HepG2 (cell line): ENCODE measurements around the gene C19orf44. TPM values are rescaled to one million over a fixed set of nuclear protein-coding genes. Genes with fewer than 3 reads are reported as not detected.
A peak's percentile ranks its signal among the peaks of the same experiment; 100 is the strongest.

Source experiments
- BRCA1 ChIP-seq: sonication (generic); formaldehyde crosslinking; IDR thresholded peaks from 2 replicates; pipeline ENCODE4 v1.4.0; 2020; ENCODE audit warnings: missing genetic modification reagents
- BRD4 ChIP-seq: sonication (generic); formaldehyde crosslinking; IDR thresholded peaks from 2 replicates; pipeline ENCODE4 v1.4.0; 2020; ENCODE audit warnings: missing genetic modification reagents
- CREM ChIP-seq, 2 experiments: sonication (generic) in 1 of 2; formaldehyde crosslinking in 1 of 2; IDR thresholded peaks; 2 replicates each; pipeline versions ENCODE4 v1.4.0 to v1.6.1; 2016 to 2020; ENCODE audit warnings: antibody characterized with exemption in 1 of 2, mild to moderate bottlenecking in 1 of 2, missing genetic modification reagents in 1 of 2
- FOSL2 ChIP-seq: sonication (generic); formaldehyde crosslinking; IDR thresholded peaks from 2 replicates; pipeline ENCODE4 v1.4.0; 2020; ENCODE audit warnings: missing genetic modification reagents
- FOXK2 ChIP-seq: fragments of 450-650 bp; IDR thresholded peaks from 2 replicates; pipeline ENCODE4 v1.6.1; 2016
- HOXA5 ChIP-seq: sonication (generic); formaldehyde crosslinking; IDR thresholded peaks from 2 replicates; pipeline ENCODE4 v1.4.0; 2020; ENCODE audit warnings: missing genetic modification reagents
- IKZF4 ChIP-seq: sonication (generic); formaldehyde crosslinking; IDR thresholded peaks from 2 replicates; pipeline ENCODE4 v1.5.1; 2020; ENCODE audit warnings: borderline replicate concordance, mild to moderate bottlenecking, low read depth, missing genetic modification reagents; ENCODE audit errors: not compliant biosample characterization
- KLF11 ChIP-seq: IDR thresholded peaks from 2 replicates; pipeline ENCODE4 v1.6.1; 2016; ENCODE audit warnings: missing compliant biosample characterization
- NR2C2 ChIP-seq: sonication (generic); formaldehyde crosslinking; IDR thresholded peaks from 2 replicates; pipeline ENCODE4 v1.4.0; 2020; ENCODE audit warnings: missing genetic modification reagents, mild to moderate bottlenecking, moderate library complexity, borderline replicate concordance
- RFX5 ChIP-seq: IDR thresholded peaks from 2 replicates; pipeline ENCODE4 v1.6.1; 2011; ENCODE audit warnings: low read depth, low read length, improper control_type of control experiment
- SYNCRIP ChIP-seq: fragments of 200-400 bp; formaldehyde crosslinking; IDR thresholded peaks from 2 replicates; pipeline ENCODE4 v1.6.1; 2018; ENCODE audit warnings: mild to moderate bottlenecking, low read depth, low read length; ENCODE audit not compliant: insufficient read depth
- ZNF205 ChIP-seq: IDR thresholded peaks from 2 replicates; pipeline ENCODE4 v1.6.1; 2018; ENCODE audit warnings: missing biosample characterization, missing genetic modification reagents
- ZNF253 ChIP-seq: sonication (generic); formaldehyde crosslinking; IDR thresholded peaks from 2 replicates; pipeline ENCODE4 v1.8.0; 2022; ENCODE audit warnings: mild to moderate bottlenecking, missing genetic modification reagents, borderline replicate concordance
- ZNF326 ChIP-seq: sonication (generic); formaldehyde crosslinking; IDR thresholded peaks from 2 replicates; pipeline ENCODE4 v1.4.0; 2020; ENCODE audit warnings: missing genetic modification reagents, borderline replicate concordance
- ZNF556 ChIP-seq: sonication (generic); formaldehyde crosslinking; IDR thresholded peaks from 2 replicates; pipeline ENCODE4 v1.4.0; 2020; ENCODE audit warnings: mild to moderate bottlenecking, missing genetic modification reagents, borderline replicate concordance
- polyA plus RNA-seq, 8 experiments: library from polyadenylated mRNA; depleted of rRNA in 3 of 8; stranded (reverse) in 7 of 8; unstranded in 1 of 8; fragments of >200 nt; fragmentation: Illumina TruSeq in 4 of 8; extraction: Trizol in 4 of 8; gene quantifications; 2 replicates each; pipeline versions ENCODE4 v1.2.1 to v1.2.3, GENCODE V29; 2011 to 2016; ENCODE audit warnings: low read depth in 4 of 8, missing spikeins in 1 of 8, mixed read lengths in 1 of 8; ENCODE audit not compliant: insufficient read depth in 1 of 8
- total RNA-seq, 5 experiments: library from RNA; depleted of rRNA; stranded (reverse); fragments of >200 nt; fragmentation: Illumina TruSeq; extraction: Trizol; gene quantifications; 2 replicates each; pipeline ENCODE4 v1.2.3, GENCODE V29; 2016; ENCODE audit warnings: low read depth in 1 of 5
- TF ChIP-seq, protein P1 (sequence below): sonication (generic); formaldehyde crosslinking; IDR thresholded peaks from 2 replicates; pipeline ENCODE4 v1.8.0; 2022; ENCODE audit warnings: mild to moderate bottlenecking, missing genetic modification reagents; ENCODE audit not compliant: insufficient replicate concordance
- TF ChIP-seq, protein P2 (sequence below): IDR thresholded peaks from 2 replicates; pipeline ENCODE4 v1.6.1; 2012; ENCODE audit warnings: low read depth, low read length, improper control_type of control experiment
- TF ChIP-seq, protein P3 (sequence below): sonication (generic); formaldehyde crosslinking; IDR thresholded peaks from 2 replicates; pipeline ENCODE4 v1.5.0; 2020; ENCODE audit warnings: mild to moderate bottlenecking, missing genetic modification reagents
- TF ChIP-seq, protein P4 (sequence below): sonication (generic); formaldehyde crosslinking; IDR thresholded peaks from 2 replicates; pipeline ENCODE4 v1.4.0; 2020; ENCODE audit warnings: mild to moderate bottlenecking, missing genetic modification reagents
- TF ChIP-seq, protein P5 (sequence below): sonication (generic); formaldehyde crosslinking; IDR thresholded peaks from 2 replicates; pipeline ENCODE4 v1.4.0; 2020; ENCODE audit warnings: missing genetic modification reagents
- TF ChIP-seq, protein P6 (sequence below): sonication (generic); formaldehyde crosslinking; IDR thresholded peaks from 2 replicates; pipeline ENCODE4 v1.4.0; 2020; ENCODE audit warnings: mild to moderate bottlenecking, missing genetic modification reagents

Gene C19orf44
- total and polyA plus RNA-seq, 2 of the 13 experiments (the other 11 are each of a cell fraction or from before 2014, with no cell fraction given), result 3.2 to 4.3 TPM

DNA sequence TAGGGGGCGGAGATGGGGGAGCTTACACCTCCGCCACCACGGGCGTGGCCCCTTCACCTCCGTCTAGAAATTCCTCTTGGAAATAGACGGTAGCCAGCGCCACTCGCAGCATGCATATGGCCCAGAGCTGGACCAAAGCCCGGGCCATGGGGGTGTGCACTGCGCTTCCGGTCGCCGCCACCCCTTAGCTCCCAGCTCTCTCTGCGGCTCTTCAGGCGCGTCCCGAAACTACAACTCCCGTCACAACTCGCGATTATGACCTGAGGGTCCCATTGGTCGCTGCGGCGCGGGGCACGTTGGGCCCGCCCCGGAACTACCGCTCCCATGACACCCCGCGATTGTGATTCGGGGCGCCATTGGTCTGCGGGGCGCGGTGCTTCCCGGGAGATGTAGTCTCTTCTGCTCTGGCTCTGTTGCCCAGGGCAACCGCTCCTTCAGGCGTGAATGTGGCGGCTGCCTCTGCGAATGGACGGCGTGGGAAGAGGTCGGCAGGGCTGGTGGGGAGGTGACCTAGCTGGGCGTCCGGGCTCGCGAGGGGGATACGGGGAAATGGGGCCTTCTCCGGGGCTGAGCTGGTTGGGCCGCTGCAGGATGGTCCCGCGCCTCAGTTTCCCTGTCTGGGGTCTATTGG, at the start of gene C19orf44, which contains the start of gene CALR3 (continued):
- TF ChIP-seq, protein P1, sequence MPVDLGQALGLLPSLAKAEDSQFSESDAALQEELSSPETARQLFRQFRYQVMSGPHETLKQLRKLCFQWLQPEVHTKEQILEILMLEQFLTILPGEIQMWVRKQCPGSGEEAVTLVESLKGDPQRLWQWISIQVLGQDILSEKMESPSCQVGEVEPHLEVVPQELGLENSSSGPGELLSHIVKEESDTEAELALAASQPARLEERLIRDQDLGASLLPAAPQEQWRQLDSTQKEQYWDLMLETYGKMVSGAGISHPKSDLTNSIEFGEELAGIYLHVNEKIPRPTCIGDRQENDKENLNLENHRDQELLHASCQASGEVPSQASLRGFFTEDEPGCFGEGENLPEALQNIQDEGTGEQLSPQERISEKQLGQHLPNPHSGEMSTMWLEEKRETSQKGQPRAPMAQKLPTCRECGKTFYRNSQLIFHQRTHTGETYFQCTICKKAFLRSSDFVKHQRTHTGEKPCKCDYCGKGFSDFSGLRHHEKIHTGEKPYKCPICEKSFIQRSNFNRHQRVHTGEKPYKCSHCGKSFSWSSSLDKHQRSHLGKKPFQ (CRISPR knock-in tag), result no peak
- TF ChIP-seq, protein P2, sequence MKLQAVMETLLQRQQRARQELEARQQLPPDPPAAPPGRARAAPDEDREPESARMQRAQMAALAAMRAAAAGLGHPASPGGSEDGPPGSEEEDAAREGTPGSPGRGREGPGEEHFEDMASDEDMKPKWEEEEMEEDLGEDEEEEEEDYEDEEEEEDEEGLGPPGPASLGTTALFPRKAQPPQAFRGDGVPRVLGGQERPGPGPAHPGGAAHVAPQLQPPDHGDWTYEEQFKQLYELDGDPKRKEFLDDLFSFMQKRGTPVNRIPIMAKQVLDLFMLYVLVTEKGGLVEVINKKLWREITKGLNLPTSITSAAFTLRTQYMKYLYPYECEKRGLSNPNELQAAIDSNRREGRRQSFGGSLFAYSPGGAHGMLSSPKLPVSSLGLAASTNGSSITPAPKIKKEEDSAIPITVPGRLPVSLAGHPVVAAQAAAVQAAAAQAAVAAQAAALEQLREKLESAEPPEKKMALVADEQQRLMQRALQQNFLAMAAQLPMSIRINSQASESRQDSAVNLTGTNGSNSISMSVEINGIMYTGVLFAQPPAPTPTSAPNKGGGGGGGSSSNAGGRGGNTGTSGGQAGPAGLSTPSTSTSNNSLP, result no peak
- TF ChIP-seq IKZF4 (CRISPR knock-in tag) (no peak), ZNF205 (CRISPR knock-in tag) (peak; percentile 64; the same call in 1 of the 2 replicates), FOSL2 (CRISPR knock-in tag) (peak; percentile 35; the same call in 1 of the 2 replicates), HOXA5 (CRISPR knock-in tag) (no peak), BRCA1 (CRISPR knock-in tag) (no peak), ZNF556 (CRISPR knock-in tag) (peak; percentile 39; the same call in 1 of the 2 replicates), KLF11 (CRISPR knock-in tag) (peak; percentile 75; the same call in 1 of the 2 replicates), ZNF326 (CRISPR knock-in tag) (no peak), BRD4 (CRISPR knock-in tag) (peak; percentile 42; the same call in 1 of the 2 replicates), FOXK2 (no peak), NR2C2 (CRISPR knock-in tag) (peak; percentile 97), CREM (IDR thresholded peaks at IDR 0.05) (peak; percentile 100), CREM (CRISPR knock-in tag; IDR thresholded peaks at IDR 0.05) (no peak), SYNCRIP (no peak), ZNF253 (CRISPR knock-in tag) (no peak), RFX5 (no peak)
- TF ChIP-seq, protein P3, sequence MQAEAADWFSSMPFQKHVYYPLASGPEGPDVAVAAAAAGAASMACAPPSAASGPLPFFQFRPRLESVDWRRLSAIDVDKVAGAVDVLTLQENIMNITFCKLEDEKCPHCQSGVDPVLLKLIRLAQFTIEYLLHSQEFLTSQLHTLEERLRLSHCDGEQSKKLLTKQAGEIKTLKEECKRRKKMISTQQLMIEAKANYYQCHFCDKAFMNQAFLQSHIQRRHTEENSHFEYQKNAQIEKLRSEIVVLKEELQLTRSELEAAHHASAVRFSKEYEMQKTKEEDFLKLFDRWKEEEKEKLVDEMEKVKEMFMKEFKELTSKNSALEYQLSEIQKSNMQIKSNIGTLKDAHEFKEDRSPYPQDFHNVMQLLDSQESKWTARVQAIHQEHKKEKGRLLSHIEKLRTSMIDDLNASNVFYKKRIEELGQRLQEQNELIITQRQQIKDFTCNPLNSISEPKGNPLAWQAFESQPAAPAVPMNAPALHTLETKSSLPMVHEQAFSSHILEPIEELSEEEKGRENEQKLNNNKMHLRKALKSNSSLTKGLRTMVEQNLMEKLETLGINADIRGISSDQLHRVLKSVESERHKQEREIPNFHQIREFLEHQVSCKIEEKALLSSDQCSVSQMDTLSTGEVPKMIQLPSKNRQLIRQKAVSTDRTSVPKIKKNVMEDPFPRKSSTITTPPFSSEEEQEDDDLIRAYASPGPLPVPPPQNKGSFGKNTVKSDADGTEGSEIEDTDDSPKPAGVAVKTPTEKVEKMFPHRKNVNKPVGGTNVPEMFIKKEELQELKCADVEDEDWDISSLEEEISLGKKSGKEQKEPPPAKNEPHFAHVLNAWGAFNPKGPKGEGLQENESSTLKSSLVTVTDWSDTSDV (CRISPR knock-in tag), result no peak
- TF ChIP-seq, protein P4, sequence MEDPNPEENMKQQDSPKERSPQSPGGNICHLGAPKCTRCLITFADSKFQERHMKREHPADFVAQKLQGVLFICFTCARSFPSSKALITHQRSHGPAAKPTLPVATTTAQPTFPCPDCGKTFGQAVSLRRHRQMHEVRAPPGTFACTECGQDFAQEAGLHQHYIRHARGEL (CRISPR knock-in tag), result no peak
- TF ChIP-seq, protein P5, sequence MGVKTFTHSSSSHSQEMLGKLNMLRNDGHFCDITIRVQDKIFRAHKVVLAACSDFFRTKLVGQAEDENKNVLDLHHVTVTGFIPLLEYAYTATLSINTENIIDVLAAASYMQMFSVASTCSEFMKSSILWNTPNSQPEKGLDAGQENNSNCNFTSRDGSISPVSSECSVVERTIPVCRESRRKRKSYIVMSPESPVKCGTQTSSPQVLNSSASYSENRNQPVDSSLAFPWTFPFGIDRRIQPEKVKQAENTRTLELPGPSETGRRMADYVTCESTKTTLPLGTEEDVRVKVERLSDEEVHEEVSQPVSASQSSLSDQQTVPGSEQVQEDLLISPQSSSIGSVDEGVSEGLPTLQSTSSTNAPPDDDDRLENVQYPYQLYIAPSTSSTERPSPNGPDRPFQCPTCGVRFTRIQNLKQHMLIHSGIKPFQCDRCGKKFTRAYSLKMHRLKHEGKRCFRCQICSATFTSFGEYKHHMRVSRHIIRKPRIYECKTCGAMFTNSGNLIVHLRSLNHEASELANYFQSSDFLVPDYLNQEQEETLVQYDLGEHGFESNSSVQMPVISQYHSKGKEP, result no peak
- TF ChIP-seq, protein P6, sequence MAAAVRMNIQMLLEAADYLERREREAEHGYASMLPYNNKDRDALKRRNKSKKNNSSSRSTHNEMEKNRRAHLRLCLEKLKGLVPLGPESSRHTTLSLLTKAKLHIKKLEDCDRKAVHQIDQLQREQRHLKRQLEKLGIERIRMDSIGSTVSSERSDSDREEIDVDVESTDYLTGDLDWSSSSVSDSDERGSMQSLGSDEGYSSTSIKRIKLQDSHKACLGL (CRISPR knock-in tag), result peak; percentile 89; the same call in 1 of the 2 replicates
